GM12892 (cell line): Measurements from ENCODE around the gene DYRK1A.

Experiments used
- POLR2A ChIP-seq: IDR thresholded peaks from 2 replicates; pipeline ENCODE4 v1.6.1; 2011; ENCODE audit warnings: low read depth, low read length, control low read depth
- POLR2AphosphoS5 ChIP-seq: IDR thresholded peaks from 2 replicates; pipeline ENCODE4 v1.6.1; 2011; ENCODE audit warnings: low read depth, low read length, control low read depth
- TAF1 ChIP-seq: IDR thresholded peaks from 2 replicates; pipeline ENCODE4 v1.6.1; 2011; ENCODE audit warnings: low read depth, mild to moderate bottlenecking, control low read depth, low read length, borderline replicate concordance

- TF ChIP-seq POLR2A (no peak), POLR2AphosphoS5 (no peak), TAF1 (no peak)
These were observed 18.7 kb downstream of the DYRK1A start for GRCh38 chr21:37385179-37385765.
